Measurements from ENCODE around the gene ALG12. TPM values are rescaled to one million over a fixed set of nuclear protein-coding genes. Genes with fewer than 3 reads are reported as not detected.

ALG12 gene
- total RNA-seq, 1 donor from 2014 or later: 20.6 TPM

DNA sequence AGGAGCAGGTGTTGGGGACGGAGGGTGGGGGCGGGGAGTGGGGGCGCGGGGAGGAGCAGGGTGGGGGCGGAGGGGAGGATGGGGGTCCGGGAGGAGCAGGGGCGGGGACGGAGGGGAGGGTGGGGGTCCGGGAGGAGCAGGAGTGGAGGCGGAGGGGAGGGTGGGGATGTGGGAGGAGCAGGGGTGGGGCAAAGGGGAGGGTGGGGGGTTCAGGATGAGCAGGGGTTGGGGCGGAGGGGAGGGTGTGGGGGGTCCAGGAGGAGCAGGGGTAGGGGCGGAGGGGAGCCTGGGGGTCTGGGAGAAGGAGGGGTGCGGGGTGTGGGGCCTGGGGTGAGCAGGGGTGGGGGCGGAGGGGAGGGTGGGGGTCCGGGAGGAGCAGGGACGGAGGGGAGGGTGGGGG is 17.3 kb upstream of the ALG12 start:
- Mint-ChIP-seq H3K27me3 (ENCODE audit: low read depth) (no peaks in the 10 kb centered on the region), H3K9me3 (ENCODE audit: low read depth) (no peaks in the 10 kb centered on the region), H3K36me3 (ENCODE audit: low read depth) (no peaks in the 10 kb centered on the region), H3K4me1 (ENCODE audit: low read depth) (peaks cover 28% of the 10 kb centered on the region), H3K27ac (ENCODE audit: unreplicated experiment) (no peak overlapping the region), H3K4me3 (ENCODE audit: unreplicated experiment) (no peak overlapping the region)
- no peak for DNase-seq (ENCODE audit: low spot score)
- TF ChIP-seq, protein P1, sequence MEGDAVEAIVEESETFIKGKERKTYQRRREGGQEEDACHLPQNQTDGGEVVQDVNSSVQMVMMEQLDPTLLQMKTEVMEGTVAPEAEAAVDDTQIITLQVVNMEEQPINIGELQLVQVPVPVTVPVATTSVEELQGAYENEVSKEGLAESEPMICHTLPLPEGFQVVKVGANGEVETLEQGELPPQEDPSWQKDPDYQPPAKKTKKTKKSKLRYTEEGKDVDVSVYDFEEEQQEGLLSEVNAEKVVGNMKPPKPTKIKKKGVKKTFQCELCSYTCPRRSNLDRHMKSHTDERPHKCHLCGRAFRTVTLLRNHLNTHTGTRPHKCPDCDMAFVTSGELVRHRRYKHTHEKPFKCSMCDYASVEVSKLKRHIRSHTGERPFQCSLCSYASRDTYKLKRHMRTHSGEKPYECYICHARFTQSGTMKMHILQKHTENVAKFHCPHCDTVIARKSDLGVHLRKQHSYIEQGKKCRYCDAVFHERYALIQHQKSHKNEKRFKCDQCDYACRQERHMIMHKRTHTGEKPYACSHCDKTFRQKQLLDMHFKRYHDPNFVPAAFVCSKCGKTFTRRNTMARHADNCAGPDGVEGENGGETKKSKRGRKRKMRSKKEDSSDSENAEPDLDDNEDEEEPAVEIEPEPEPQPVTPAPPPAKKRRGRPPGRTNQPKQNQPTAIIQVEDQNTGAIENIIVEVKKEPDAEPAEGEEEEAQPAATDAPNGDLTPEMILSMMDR (IDR thresholded peaks at IDR 0.05): no peak

GRCh38 chr22:49934891-49935557 is 16.8 kb upstream of the ALG12 start:
- no peak for DNase-seq (ENCODE audit: low spot score)
- Mint-ChIP-seq H3K27ac (ENCODE audit: unreplicated experiment) (no peak overlapping the region), H3K4me3 (ENCODE audit: unreplicated experiment) (no peak overlapping the region), H3K9me3 (ENCODE audit: low read depth) (no peaks in the 10 kb centered on the region), H3K36me3 (ENCODE audit: low read depth) (no peaks in the 10 kb centered on the region), H3K4me1 (ENCODE audit: low read depth) (peaks cover 28% of the 10 kb centered on the region), H3K27me3 (ENCODE audit: low read depth) (no peaks in the 10 kb centered on the region)
- TF ChIP-seq, protein P1 (IDR thresholded peaks at IDR 0.05): no peak

- no peak for DNase-seq (ENCODE audit: low spot score)
- H3K27ac Mint-ChIP-seq (ENCODE audit: unreplicated experiment): no peak overlapping the region
- TF ChIP-seq, protein P1 (IDR thresholded peaks at IDR 0.05): no peak
- H3K4me3 Mint-ChIP-seq (ENCODE audit: unreplicated experiment): no peak overlapping the region
- peaks cover 28% of the 10 kb centered on the region for H3K4me1 Mint-ChIP-seq (ENCODE audit: low read depth)
- H3K9me3 Mint-ChIP-seq (ENCODE audit: low read depth): no peaks in the 10 kb centered on the region
- no peaks in the 10 kb centered on the region for H3K27me3 Mint-ChIP-seq (ENCODE audit: low read depth)
- H3K36me3 Mint-ChIP-seq (ENCODE audit: low read depth): no peaks in the 10 kb centered on the region
Measured at GRCh38 chr22:49934160-49934890, 16.1 kb upstream of the ALG12 start.

GRCh38 chr22:49933236-49934159 is 15.3 kb upstream of the ALG12 start:
- no peak overlapping the region for H3K4me3 Mint-ChIP-seq (ENCODE audit: unreplicated experiment)
- peaks cover 28% of the 10 kb centered on the region for H3K4me1 Mint-ChIP-seq (ENCODE audit: low read depth)
- no peaks in the 10 kb centered on the region for H3K36me3 Mint-ChIP-seq (ENCODE audit: low read depth)

More at GRCh38 chr22:49933236-49934159, 15.3 kb upstream of the ALG12 start:
- H3K27me3 Mint-ChIP-seq (ENCODE audit: low read depth): no peaks in the 10 kb centered on the region
- H3K27ac Mint-ChIP-seq (ENCODE audit: unreplicated experiment): peak overlapping the region; percentile 43
- TF ChIP-seq, protein P1 (IDR thresholded peaks at IDR 0.05): no peak
- no peak for DNase-seq (ENCODE audit: low spot score)
- no peaks in the 10 kb centered on the region for H3K9me3 Mint-ChIP-seq (ENCODE audit: low read depth)
